ENCODE results near the gene ANLN.
A peak's percentile ranks its signal among the peaks of the same experiment; 100 is the strongest.
"Not testable (repeated sequence)": the region's sequence is repeated elsewhere in the genome, so short reads cannot be mapped to it uniquely, and the experiment has no call there.

ANLN gene

DNA sequence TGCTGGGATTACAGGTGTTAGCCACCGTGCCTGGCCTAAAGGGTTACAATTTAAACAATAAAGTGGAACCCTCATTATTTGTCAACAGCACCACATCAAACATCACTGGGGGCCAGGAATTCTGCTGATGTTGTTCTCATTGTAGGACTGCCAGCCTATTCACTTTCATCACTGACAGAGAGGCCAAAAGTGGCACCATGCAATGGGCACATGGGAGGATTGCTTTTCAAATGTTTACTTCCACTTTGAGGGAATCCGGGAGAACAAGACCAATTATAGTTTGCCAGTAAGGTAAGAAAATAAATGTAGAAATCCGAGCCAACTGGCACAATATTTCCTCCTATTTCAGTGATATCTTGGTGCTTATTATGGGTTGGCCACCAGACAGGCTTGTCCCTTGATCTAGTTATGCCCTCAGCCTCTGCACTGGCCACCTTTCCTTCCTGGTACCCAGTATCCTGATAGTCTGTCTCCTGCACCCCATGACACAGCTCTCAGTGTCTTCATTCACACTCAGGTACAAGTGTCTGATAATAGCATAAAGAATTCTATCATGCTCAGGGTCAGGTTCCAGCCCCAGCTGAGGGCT is 82.6 kb downstream of the ANLN start:
- no peak for DNase-seq

DNA sequence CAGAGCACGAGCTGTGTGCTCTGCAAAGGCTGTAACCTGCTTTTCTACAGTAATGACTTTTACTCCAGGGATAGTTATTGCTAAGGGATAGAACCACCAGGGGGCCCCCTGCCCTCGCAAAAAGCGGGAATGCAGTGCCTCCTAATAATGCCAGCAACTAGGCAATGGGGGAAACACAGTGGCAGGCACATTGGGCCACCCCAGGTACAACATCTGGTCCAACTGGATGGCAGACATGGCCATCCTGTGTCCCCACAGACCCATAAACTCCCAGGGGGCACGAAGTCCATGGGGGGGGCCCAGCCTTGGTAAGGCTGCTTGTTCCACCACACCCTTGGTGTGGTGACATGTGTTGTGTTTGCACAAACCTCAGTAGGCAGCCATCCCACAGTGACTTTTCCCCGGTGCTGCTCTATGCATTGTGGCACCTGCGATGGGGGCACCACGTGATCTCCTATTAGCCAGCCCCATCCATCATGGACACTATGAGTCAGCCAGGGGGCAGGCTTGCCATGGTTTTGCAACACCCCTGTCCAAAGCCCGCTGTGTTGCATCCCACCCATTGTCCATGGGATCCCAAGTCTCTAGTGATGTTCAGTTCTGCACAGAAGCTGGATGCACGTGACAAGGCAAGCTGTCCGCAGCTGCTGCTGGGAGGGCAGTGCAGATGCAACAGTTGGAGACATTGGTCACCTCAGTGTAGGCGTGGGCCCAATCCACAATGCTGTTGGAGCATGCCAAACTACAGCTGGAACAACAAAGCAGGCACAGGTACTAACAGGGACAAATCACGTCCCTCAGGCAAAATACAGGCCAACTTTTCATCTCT is 84.0 kb downstream of the ANLN start:
- DNase-seq = no peak

DNA sequence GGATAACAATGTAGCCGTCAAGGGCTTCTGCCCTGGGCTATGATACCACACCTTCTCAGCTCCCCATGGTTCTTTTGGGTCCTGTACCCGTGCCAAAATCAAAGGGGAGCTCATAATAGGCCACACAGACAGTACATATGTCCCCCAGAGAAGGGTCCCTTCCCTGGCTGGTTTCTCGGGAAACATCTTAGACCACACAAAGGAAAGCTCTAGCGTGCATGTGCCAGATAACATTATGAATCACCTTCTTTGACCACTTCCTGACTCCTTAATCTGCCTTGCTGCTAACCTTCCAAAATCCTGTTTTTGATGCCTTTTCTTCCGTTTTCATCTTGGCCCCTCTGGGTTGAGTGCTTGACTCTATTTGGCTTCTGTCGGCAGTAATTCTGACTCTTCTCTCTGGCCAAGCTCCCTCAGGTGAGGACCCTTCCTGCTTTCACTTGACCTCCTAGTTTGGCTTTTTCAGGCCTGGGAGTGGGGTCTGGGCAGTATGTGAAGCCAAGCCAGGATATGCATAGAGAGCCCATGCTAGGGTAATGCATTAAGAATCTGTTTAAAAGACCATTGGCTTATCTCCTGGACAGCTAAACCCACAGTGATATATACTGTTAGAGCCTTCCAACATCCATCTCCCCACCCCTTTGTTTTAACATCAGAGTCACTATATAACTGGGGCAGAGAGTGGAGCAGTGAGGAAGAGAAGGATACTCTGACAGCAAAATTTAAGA is 84.8 kb downstream of the ANLN start:
- DNase-seq = no peak

DNA sequence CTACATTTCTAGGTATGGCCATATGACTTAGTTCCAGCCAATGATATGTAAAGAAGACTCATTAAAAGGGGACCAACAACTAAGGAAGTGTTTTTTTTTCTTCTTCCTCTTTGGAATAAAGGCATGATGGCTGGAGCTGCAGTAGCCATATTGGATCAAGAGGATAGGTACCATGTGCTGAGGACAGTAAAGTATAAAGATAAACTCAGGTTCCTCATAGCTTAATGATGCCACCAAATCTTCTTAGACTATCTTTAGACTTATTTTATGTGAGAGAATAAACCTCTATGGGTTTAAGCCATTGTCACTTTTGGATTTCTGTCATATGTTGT is 85.3 kb downstream of the ANLN start:
- no peak for DNase-seq

DNA sequence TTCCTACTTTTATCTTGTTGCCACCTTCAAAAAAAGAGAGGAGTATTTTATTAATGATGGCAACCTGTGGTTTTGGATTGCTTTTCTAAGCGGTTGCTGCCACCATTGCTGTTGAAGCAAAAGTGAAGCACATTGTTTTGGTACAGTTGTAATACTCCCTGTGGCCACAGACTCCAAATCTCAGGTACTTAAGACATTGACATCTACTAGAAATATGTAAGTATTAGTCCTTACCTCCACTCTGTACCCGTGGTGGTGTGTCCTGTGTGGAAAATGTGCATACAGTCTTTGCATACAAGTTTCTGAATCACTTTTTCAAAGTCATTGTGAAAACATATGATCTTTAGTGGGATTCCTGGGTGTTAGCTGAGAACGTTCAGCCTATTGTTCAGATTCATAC is 85.7 kb downstream of the ANLN start:
- DNase-seq = no peak

DNA sequence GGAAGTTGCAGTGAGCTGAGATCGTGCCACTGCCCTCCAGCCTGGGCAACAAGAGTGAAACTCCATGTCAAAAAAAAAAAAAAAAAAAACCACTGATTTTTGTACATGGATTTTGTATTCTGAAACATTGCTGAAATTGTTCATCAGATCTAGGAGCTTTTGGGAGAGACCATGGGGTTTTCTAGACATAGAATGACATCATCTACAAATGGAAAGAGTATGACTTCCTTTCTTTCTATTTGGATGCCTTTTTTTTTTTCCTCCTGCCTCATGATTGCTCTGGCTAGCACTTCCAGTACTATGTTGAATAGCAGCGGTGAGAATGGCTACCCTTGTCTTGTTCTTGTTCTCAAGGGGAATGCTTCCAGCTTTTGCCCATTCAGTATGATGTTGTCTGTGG is 89.1 kb downstream of the ANLN start:
- no peak for DNase-seq

DNA sequence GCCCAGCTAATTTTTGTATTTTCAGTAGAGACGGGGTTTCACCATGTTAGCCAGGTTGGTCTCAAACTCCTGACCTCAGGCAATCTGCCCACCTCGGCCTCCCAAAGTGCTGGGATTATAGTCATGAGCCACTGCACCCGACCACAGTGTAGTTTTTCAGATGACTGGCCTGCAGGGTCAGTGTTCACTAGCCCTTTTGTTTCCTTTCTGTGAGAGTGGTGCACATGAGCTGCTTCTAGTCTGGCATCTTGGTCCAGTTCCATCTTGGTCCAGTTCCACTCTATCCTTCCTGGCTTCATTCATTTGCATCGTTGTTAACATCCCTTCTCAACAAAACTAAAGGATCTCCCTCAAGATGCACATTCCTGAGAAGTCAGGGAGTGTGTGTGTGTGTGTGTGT is 94.2 kb downstream of the ANLN start:
- not testable (repeated sequence) for DNase-seq

DNA sequence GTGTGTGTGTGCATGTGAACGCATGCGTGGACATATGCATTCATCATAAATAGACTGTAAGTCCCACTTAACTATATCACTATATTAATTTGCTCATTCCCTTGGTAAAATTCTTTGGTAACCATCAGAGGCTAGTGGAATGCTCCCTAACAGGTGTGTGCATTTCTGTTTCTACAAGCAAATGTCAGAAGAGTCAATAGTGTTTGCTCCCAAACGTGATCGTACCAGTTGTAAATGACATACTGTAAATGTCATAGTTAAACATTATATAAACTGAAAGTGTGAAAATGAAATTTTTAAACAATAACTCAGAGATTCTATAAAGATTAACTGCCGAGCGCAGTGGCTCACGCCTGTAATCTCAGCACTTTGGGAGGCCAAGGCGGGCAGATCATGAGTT is 94.6 kb downstream of the ANLN start:
- DNase-seq = no peak

DNA sequence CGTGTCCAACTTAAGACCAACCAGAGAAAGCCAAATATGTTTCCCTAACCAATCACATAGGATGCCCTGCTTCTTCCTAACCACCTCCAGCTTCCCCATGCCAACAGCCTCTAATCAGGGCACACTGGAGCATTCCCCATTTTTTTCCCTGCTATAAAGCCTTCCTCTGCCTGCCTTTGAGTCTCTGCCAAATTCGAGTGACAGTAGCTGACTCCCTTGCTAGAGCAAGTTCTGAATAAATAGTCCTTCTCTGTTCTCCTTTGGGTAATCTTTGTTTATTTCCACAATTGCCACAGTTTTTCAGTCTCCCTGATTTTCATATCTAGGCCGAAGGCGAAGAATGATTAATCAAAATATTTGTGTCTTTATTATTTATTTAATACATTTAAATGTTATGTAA is 96.7 kb downstream of the ANLN start:
- DNase-seq = no peak

DNA sequence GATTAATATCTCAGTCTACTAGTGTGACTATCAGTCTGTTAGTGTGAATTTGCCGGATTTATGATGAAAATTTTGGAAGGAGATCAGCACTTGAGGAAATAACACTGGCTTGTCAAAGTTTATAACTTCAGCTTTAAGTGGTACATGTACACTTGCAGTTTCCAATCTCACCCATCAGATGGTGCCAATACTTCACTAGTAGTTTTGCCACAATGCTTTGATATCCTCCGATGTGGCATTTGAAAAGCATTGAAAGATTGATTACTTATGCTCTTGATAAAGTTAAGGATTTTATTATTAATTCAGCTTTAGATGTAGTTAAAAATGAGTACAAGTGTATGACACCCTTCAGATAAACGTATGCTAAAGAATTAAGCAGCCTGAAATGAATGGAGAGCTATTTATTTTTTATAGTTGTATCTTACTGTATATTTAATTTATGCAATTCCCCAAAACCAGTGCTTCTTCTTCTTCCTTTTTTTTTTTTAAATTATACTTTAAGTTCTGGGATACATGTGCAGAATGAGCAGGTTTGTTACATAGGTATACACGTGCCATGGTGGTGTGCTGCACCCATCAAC is 98.2 kb downstream of the ANLN start:
- peak; percentile 52 for DNase-seq

DNA sequence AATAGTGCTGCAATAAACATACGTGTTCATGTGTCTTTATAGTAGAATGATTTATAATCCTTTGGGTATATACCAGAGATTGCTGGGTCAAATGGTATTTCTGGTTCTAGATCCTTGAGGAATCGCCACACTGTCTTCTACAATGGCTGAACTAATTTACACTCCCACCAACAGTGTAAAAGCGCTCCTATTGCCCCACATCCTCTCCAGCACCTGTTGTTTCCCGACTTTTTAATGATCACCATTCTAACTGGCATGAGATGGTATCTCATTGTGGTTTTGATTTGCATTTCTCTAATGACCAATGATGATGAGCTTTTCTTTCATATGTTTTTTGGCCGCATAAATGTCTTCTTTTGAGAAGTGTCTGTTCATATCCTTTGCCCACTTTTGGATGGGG is 99.0 kb downstream of the ANLN start:
- not testable (repeated sequence) for DNase-seq

DNA sequence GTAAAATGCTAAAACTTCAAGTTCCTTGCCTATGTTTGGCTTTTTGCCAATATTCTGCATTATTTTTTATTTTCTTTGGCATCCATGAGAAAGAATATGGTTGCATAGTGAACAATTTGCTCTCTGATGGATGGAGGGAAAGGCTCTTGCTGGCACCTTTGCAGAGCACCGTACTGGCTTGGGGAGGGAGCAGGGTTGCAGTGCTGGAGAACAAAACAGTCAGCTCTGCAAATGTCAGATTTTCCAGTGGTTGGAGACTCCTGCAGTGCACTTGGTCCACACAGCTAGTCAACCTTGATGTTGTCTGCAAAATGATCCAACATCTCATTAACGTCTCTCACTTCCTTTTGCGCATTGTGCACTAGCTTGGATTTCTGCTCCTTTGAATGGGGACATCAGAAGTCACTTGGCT is 100.8 kb downstream of the ANLN start:
- DNase-seq = no peak

DNA sequence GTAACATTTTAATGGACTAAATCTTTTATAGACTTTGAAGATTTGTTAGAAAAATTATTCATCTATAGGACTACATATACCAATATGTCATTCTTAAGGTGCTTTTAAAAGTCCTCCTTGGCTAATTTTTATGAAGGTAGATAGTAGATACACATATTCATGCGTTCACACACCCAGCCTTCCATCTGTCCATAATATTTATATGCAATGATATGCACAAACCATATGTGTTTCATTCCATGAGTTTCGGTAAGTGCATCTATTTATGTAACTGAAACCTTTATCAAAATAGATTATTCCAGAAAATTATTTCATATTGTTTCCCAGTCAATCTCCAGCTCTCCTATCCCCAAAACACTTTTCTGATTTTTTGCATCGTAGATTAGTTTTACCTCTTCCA is 101.7 kb downstream of the ANLN start:
- no peak for DNase-seq

DNA sequence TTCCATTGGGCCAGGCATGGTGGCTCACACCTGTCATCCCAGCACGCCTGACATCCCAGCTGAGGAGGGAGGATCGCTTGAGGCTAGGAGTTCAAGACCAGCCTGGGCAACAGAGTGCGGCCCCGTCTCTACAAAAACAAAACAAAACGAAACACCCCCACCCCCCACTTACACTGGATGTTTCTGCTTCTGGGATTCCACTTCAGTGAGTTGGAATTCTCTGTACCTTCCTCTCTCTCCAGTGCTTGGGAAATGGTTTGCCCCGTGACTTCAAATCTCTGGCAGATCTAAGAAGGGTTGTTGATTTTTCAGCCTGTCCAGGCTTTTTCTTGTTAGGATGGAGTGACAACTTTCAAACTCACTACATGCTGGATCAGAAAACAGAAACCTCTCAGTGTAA is 106.9 kb downstream of the ANLN start:
- no peak for DNase-seq

DNA sequence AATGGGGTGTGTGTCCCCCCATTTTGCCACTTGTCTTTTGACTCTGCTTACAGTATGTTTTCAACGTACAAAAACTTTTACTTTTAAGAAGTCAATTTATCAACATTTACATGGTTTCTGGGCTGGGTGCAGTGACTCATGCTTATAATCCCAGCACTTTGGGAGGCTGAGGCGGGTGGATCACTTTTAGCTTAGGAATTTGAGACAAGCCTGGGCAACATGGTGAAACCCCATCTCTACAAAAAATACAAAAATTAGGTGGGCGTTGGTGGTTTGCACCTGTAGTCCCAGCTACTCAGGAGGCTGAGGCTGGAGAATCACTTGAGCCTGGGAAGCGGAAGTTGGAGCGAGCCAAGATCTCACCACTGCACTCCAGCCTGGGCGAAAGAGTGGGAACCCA is 107.5 kb downstream of the ANLN start:
- DNase-seq = not testable (repeated sequence)

DNA sequence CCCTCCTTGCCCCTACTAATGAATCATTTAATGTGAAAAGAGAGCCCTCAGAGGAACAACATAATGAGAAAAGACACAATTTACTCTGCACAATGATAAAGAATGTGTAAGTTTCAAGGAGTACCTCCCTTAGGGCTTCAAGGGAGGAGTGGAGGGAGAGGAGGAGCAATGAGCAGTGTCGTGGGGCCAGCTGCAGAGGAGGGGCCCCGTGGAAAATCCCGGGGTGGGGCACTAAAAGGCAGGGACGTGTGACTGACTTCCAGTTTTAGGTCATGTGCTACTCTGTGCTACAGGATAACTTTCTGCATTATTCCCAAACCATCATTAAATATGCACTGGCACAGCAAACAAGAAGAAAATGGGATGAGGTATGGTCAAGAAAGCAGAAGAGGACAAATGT is 108.1 kb downstream of the ANLN start:
- DNase-seq = no peak

All from NCI-H2081 treated with DMSO at 0.1 percent for 48 hours (cell line).